Measurements from ENCODE around the gene IFI35.
"Not testable (repeated sequence)": the region's sequence is repeated elsewhere in the genome, so short reads cannot be mapped to it uniquely, and the experiment has no call there.

GRCh38 chr17:42993913-42994312, 12.7 kb upstream of the IFI35 start:
- TF ChIP-seq CTCF (conservative IDR thresholded peaks at IDR 0.05); EZH2 (IDR thresholded peaks at IDR 0.05; ENCODE audit: low read depth): not testable (repeated sequence)

All from PC-9 (cell line).